ENCODE measurements around the gene LAMA2.

Gene LAMA2

DNA sequence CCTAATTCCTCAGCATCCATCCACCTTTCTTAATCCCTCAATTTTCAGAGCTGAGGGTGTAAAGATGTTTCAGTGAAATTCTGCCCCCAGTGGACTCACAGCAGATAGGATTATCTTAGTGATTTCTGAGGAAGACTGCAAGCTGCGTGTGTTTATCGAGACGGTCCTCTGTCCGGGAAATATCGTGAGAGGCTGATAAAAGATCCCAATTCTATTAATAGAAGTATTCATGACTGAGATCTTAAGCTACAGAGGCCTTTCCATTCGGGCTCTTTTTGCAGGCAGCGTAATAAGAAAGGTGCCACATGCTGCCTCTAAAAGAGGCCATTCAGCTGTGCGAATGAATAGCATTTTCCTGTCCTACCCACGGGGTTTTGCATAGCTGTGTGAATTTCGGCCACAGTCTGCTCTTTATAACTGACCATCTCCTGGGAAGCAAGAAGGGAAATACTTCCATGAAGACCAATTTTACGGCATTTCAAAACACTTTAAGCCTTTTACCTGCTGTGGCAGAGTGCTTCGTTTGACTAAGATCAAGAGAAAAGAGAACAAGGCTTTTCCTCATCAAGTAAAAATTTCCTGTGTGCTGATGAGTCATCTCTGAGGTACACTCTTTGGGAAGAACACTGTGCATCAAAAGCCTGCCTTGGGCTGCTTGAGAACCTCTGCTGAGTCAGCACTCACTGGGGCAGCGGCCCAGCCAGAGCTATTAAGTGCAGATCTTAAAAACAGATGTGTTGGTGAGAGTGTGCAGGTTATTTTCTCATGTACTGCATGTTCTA is 618.2 kb downstream of the LAMA2 start:
- Histone ChIP-seq H3K4me3 (ENCODE audit: insufficient read length, low read depth) (no peak overlapping the region), H3K9ac (ENCODE audit: insufficient read length, low read depth) (peak overlapping the region; percentile 25), H3K36me3 (ENCODE audit: insufficient read depth, insufficient read length, low read length) (no peaks in the 10 kb centered on the region), H3K4me1 (ENCODE audit: insufficient read depth, insufficient read length) (no peaks in the 10 kb centered on the region), H3K9me3 (ENCODE audit: insufficient read depth, low read length) (no peaks in the 10 kb centered on the region), H3K27me3 (ENCODE audit: insufficient read depth, insufficient read length) (no peaks in the 10 kb centered on the region)
- DNase-seq (ENCODE audit: low read depth, low spot score), result peak; percentile 39
- TF ChIP-seq SUZ12 (IDR thresholded peaks at IDR 0.05; ENCODE audit: extremely low read depth, insufficient read depth, insufficient read length), result no peak
- no peak for TF ChIP-seq YY1 (IDR thresholded peaks at IDR 0.05; ENCODE audit: insufficient read depth, insufficient read length)
- TF ChIP-seq ZNF274 (IDR thresholded peaks at IDR 0.05; ENCODE audit: low read depth, low read length), result no peak

DNA sequence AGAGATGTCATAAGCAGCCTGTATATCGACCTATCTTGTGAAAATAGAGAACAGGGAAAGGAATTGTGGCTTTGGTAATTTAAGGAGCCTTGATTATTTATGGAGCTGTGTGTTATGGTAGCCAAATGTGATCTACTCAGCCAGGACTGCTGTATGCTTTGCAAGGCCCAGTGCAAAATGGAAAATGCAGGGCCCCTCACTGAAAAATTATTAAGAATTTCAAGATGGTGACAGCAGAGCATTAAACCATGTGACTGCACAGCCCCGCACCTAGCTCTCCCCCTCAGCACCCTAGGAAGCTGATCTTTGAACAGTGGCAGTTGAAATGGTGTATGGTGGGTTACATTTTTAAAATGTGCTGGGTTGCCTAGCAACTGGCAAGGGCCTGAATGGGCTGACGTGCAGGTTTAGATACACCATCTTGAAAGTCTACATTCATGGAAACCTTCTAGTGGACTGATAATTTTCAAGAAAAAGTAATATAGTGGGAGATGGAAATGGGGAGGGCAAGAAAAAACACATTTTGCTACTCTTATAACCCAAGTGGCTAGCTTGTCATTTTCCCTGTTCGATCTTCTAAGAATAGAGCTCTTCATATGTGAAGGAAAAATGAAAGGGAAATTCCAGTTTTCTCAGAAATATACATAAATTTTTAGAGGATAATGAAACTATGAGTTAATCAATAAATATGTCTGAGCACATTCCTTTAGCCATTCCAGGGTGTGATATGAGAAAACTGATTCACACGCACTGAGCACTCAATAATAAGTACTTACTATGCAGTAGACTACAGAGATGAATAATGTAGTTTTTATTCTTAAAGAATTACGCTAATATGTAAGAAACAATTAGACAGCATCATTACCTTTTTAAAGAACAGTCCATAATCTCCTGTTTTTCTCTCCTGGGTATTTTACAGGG is 619.1 kb downstream of the LAMA2 start:
- no peaks in the 10 kb centered on the region for H3K9me3 ChIP-seq (ENCODE audit: insufficient read depth, low read length)
- no peaks in the 10 kb centered on the region for H3K27me3 ChIP-seq (ENCODE audit: insufficient read depth, insufficient read length)
- TF ChIP-seq YY1 (IDR thresholded peaks at IDR 0.05; ENCODE audit: insufficient read depth, insufficient read length) (no peak), SUZ12 (IDR thresholded peaks at IDR 0.05; ENCODE audit: extremely low read depth, insufficient read depth, insufficient read length) (no peak), ZNF274 (IDR thresholded peaks at IDR 0.05; ENCODE audit: low read depth, low read length) (no peak)
- no peaks in the 10 kb centered on the region for H3K4me1 ChIP-seq (ENCODE audit: insufficient read depth, insufficient read length)
- DNase-seq (ENCODE audit: low read depth, low spot score), result no peak
- H3K4me3 ChIP-seq (ENCODE audit: insufficient read length, low read depth), result no peak overlapping the region
- H3K36me3 ChIP-seq (ENCODE audit: insufficient read depth, insufficient read length, low read length), result no peaks in the 10 kb centered on the region
- peak overlapping the region; percentile 25 for H3K9ac ChIP-seq (ENCODE audit: insufficient read length, low read depth)

DNA sequence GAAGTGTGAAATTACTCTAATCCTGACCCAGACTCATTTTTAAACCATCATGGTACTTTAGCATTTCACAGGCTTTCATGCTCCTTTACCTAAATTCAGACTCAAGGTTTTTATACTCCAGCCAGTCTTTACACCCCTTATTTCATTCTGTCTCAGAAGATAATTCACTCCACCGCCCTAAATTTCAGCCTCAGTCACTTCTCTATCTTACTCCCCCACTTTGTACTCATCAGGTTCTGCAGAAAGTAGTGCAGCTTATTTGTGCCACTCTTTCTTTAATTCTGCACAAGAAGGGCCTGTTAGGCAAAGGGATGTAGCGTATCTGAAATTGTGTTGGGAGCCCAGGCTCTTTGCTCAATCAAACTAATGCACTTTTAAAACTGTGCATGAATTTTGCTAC is 621.5 kb downstream of the LAMA2 start:
- Histone ChIP-seq H3K4me3 (ENCODE audit: insufficient read length, low read depth) (no peak overlapping the region), H3K27me3 (ENCODE audit: insufficient read depth, insufficient read length) (no peaks in the 10 kb centered on the region), H3K36me3 (ENCODE audit: insufficient read depth, insufficient read length, low read length) (no peaks in the 10 kb centered on the region), H3K9ac (ENCODE audit: insufficient read length, low read depth) (no peak overlapping the region), H3K9me3 (ENCODE audit: insufficient read depth, low read length) (no peaks in the 10 kb centered on the region), H3K4me1 (ENCODE audit: insufficient read depth, insufficient read length) (no peaks in the 10 kb centered on the region)
- no peak for TF ChIP-seq YY1 (IDR thresholded peaks at IDR 0.05; ENCODE audit: insufficient read depth, insufficient read length)
- no peak for TF ChIP-seq SUZ12 (IDR thresholded peaks at IDR 0.05; ENCODE audit: extremely low read depth, insufficient read depth, insufficient read length)
- TF ChIP-seq ZNF274 (IDR thresholded peaks at IDR 0.05; ENCODE audit: low read depth, low read length), result no peak
- no peak for DNase-seq (ENCODE audit: low read depth, low spot score)

DNA sequence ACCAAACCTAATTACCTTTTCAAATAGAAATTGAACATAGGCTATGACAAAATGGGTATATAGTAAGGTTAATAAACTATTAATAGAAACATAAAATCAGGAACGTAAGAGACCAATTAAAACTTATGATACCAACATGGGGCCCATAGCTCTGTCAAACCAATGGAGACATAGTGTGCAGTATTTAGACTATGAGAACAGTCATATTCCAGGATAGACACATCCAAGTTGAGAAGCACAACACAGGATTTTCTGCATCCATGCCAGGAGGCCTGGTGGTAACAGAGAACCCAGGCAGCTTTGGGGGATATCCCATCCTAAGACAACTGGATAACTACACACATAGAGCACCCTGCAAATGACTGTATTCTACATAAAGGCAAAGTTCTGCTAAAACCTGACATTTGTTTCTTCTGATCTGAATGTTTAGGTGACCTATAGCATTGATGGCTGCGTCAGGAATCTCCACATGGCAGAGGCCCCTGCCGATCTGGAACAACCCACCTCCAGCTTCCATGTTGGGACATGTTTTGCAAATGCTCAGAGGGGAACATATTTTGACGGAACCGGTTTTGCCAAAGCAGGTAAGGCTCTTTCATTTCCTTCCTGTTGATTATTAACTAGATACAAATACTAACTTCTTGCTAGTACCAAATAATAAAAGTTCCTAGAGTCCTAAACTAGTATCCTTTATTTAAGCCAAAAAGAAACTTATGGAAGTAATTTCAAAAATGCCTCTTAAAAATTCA is 624.3 kb downstream of the LAMA2 start:
- H3K27me3 ChIP-seq (ENCODE audit: insufficient read depth, insufficient read length), result no peaks in the 10 kb centered on the region
- H3K9ac ChIP-seq (ENCODE audit: insufficient read length, low read depth), result no peak overlapping the region
- no peaks in the 10 kb centered on the region for H3K9me3 ChIP-seq (ENCODE audit: insufficient read depth, low read length)
- TF ChIP-seq YY1 (IDR thresholded peaks at IDR 0.05; ENCODE audit: insufficient read depth, insufficient read length) (no peak), ZNF274 (IDR thresholded peaks at IDR 0.05; ENCODE audit: low read depth, low read length) (no peak)
- H3K4me3 ChIP-seq (ENCODE audit: insufficient read length, low read depth), result no peak overlapping the region
- no peaks in the 10 kb centered on the region for H3K36me3 ChIP-seq (ENCODE audit: insufficient read depth, insufficient read length, low read length)
- H3K4me1 ChIP-seq (ENCODE audit: insufficient read depth, insufficient read length), result no peaks in the 10 kb centered on the region
- DNase-seq (ENCODE audit: low read depth, low spot score), result no peak

DNA sequence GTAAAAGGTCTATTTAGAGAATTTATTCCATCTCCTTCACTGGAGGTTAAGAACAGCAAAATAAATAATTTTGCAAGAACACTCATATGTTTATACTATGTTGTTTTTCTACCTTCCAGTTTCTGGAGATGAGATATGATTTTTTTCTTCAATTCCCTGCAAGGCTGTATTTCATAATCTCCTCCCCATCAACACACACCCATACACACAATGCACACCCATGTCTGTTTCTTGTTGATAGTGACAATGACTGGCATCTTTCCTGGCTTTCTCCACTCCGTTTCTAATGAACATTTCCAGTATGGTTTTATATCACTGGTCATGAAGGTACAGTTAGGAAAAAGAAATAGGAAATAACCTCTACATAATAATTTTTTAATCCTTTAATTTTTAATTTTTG is 624.9 kb downstream of the LAMA2 start:
- Histone ChIP-seq H3K4me3 (ENCODE audit: insufficient read length, low read depth) (no peak overlapping the region), H3K4me1 (ENCODE audit: insufficient read depth, insufficient read length) (no peaks in the 10 kb centered on the region), H3K36me3 (ENCODE audit: insufficient read depth, insufficient read length, low read length) (no peaks in the 10 kb centered on the region), H3K27me3 (ENCODE audit: insufficient read depth, insufficient read length) (no peaks in the 10 kb centered on the region), H3K9me3 (ENCODE audit: insufficient read depth, low read length) (no peaks in the 10 kb centered on the region), H3K9ac (ENCODE audit: insufficient read length, low read depth) (no peak overlapping the region)
- no peak for DNase-seq (ENCODE audit: low read depth, low spot score)
- TF ChIP-seq YY1 (IDR thresholded peaks at IDR 0.05; ENCODE audit: insufficient read depth, insufficient read length) (no peak), SUZ12 (IDR thresholded peaks at IDR 0.05; ENCODE audit: extremely low read depth, insufficient read depth, insufficient read length) (no peak), ZNF274 (IDR thresholded peaks at IDR 0.05; ENCODE audit: low read depth, low read length) (no peak)

DNA sequence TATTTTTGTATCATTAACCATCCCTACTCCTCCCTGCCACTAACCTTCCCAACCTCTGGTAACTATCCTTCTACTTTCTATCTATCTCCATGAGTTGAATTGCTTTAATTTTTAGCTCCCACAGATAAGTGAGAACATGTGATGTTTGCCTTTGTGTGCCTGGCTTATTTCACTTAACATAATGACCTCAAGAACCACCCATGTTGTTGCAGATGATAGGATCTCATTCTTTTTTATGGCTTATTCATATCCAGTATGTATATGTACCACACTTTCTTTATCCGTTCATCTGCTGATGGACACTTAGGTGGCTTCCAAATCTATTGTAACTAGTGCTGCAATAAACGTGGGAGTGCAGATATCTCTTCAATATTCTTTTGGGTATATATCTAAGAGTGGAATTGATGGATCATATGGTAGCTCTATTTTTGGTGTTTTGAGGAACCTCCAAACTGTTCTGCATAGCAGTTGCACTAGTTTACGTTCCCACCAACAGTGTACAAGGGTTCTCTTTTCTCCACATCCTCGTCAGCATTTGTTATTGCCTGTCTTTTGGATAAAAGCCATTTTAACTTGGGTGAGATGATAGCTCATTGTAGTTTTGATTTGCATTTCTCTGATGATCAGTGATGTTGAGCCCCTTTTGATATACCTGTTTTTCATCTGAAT is 625.7 kb downstream of the LAMA2 start:
- Histone ChIP-seq H3K4me1 (ENCODE audit: insufficient read depth, insufficient read length) (no peaks in the 10 kb centered on the region), H3K9ac (ENCODE audit: insufficient read length, low read depth) (no peak overlapping the region), H3K9me3 (ENCODE audit: insufficient read depth, low read length) (no peaks in the 10 kb centered on the region), H3K4me3 (ENCODE audit: insufficient read length, low read depth) (no peak overlapping the region), H3K36me3 (ENCODE audit: insufficient read depth, insufficient read length, low read length) (no peaks in the 10 kb centered on the region), H3K27me3 (ENCODE audit: insufficient read depth, insufficient read length) (no peaks in the 10 kb centered on the region)
- no peak for TF ChIP-seq ZNF274 (IDR thresholded peaks at IDR 0.05; ENCODE audit: low read depth, low read length)
- no peak for TF ChIP-seq SUZ12 (IDR thresholded peaks at IDR 0.05; ENCODE audit: extremely low read depth, insufficient read depth, insufficient read length)
- DNase-seq (ENCODE audit: low read depth, low spot score), result no peak

Measured in NT2/D1 (cell line).